Ramos (cell line): ENCODE data around the gene NAP1L1.
"Not testable (repeated sequence)": the region's sequence is repeated elsewhere in the genome, so short reads cannot be mapped to it uniquely, and the experiment has no call there.

ENCODE experiments used
- in situ Hi-C: fragments of 300-500 bp; cut with MboI; formaldehyde crosslinking; loops from one replicate; pipeline ENCODE4 v1.14.3; 2022; ENCODE audit warnings: low sequenced_read_pairs; ENCODE audit not compliant: unreplicated experiment

Gene NAP1L1

GRCh38 chr12:76002598-76003354 is 81.7 kb downstream of the NAP1L1 start:
- in situ Hi-C loops: no loop called here

DNA sequence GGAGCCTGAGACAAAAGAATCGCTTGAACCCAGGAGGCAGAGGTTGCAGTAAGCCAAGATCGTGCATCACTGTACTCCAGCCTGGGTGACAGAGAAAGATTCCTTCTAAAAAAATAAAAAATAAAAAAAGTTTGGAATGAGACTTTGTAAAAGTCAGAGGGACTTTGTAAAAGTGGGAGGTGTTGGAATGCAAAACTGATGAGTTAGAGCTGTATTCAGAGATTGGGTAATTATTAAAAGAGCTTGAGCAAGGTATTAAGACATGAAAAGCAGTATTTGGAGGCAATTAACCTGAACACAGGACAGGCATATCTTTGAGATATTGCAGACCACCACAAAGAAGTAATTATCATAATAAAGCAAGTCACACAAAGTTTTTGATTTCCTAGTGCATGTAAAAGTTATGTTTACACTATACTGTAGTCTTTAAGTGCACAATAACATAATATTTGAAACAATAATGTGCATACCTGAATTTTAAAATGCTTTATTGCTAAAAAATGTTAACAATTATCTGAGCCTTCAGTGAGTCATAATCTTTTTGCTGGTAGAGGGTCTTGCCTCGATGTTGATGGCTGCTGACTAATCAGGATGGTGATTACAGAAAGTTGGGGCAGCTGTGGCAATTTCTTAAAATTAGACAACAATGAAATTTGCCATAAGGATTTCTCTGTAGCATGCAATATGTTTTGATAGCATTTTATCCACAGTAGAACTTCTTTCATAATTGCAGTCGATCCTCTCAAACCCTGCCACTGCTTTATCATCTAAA is 86.0 kb downstream of the NAP1L1 start:
- in situ Hi-C loops: no loop called here

GRCh38 chr12:75997658-75998057 is 86.8 kb downstream of the NAP1L1 start:
- in situ Hi-C loops: no loop called here

DNA sequence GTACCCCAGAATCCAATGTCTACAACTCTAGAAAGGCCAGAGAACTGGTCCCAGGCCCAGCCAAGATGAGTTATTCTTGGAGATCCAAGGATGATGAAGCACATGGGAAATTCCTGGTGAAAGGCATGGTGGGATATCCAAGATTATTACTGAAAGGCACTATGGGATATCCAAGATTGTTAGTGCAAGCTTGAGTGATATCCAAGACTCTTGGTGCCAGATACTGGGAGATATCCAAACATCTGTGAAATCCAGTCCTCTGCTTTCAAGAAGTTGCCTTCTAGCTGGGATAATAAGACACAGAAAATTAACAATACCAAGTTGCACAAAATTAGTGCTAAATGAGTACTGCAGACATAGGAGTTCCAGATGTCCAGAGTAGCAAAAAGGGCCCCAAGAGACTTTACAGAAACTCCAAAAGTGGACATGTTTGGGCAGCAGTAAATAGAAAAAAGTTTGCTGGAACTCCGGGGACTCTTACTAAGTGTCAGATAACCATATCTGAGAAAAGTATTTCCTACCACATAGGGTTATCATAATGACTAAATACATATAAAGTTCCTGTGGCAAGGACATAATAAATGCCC is 87.5 kb downstream of the NAP1L1 start:
- in situ Hi-C loops: no loop called here

- in situ Hi-C loops: no loop called here
Measured at GRCh38 chr12:75995691-75996090, 88.8 kb downstream of the NAP1L1 start.

- in situ Hi-C loops: no loop called here
Measured at GRCh38 chr12:75994069-75994740, 90.3 kb downstream of the NAP1L1 start.

DNA sequence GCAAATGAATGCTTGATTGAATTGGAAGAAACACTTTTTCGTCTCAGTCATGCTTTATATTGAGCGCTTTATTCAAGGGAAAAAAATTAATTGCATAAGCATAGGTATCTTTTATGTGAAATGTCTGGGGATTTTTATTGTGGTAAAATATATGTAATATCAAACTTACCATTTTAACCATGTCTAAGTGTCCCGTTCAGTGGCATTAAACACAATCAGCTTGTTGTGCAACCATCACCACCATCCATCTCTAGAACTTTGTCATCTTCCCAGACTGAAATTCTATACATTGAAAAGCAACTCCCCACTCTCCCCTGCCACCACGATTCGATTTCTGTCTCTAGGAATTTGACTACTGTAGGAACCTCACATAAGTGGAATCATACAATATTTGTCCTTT is 92.7 kb downstream of the NAP1L1 start:
- in situ Hi-C loops: no loop called here

- in situ Hi-C loops: no loop called here
Measured at GRCh38 chr12:75990189-75990912, 94.1 kb downstream of the NAP1L1 start.

GRCh38 chr12:75987709-75988108 is 96.8 kb downstream of the NAP1L1 start:
- in situ Hi-C loops: not testable (repeated sequence)
